ENCODE results near the gene NIPBL. TPM values are rescaled to one million over a fixed set of nuclear protein-coding genes. Genes with fewer than 3 reads are reported as not detected.
A peak's percentile ranks its signal among the peaks of the same experiment; 100 is the strongest.

Gene NIPBL
- total and polyA plus RNA-seq, 8 donors: 8.2 to 100 (median 32.2) TPM

DNA sequence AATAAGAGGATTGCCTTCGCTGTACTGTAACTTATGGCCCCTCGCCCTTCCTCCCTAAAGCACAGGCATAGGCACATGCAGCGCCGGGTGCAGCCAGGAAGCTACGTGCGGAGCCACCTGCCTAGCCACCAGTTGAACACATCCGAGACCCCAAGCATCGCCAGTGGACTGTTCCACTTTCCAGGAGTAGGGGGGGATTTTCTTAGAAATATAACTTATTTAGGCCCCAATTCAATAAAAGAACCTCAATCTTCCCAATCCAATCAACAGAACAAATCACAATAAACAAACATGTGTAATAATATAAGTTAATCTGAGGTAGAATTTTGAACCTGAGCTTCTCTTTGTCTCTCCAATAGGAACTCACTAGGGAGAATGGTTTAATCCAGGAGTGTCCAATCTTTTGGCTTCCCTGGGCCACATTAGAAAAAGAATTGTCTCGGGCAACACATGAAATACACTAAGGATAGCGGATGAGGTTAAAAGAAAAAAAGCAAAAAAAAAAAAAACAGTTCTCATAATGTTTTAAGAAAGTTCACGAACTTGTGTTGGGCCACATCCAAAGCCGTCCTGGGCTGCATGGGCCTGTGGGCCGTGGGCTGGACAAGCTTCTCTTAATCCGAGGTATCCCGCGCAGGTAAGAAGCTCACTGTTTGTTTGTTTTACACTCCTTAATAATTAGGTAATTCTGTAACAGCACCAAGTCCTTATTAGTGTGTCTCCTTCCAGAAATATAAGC, 22.0 kb upstream of the NIPBL start:
- 76 to 85% (median 79%) methylated on average over 16 of the region's 16 CpGs for WGBS, 5 donors
- H3K27me3 ChIP-seq: no peaks in the 10 kb centered on the region

GRCh38 chr5:36855141-36855495, 21.5 kb upstream of the NIPBL start:
- TF ChIP-seq EP300 (IDR thresholded peaks at IDR 0.05): no peak
- TF ChIP-seq, protein P1, sequence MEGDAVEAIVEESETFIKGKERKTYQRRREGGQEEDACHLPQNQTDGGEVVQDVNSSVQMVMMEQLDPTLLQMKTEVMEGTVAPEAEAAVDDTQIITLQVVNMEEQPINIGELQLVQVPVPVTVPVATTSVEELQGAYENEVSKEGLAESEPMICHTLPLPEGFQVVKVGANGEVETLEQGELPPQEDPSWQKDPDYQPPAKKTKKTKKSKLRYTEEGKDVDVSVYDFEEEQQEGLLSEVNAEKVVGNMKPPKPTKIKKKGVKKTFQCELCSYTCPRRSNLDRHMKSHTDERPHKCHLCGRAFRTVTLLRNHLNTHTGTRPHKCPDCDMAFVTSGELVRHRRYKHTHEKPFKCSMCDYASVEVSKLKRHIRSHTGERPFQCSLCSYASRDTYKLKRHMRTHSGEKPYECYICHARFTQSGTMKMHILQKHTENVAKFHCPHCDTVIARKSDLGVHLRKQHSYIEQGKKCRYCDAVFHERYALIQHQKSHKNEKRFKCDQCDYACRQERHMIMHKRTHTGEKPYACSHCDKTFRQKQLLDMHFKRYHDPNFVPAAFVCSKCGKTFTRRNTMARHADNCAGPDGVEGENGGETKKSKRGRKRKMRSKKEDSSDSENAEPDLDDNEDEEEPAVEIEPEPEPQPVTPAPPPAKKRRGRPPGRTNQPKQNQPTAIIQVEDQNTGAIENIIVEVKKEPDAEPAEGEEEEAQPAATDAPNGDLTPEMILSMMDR (IDR thresholded peaks at IDR 0.05): no peak
- TF ChIP-seq POLR2A (IDR thresholded peaks at IDR 0.05): no peak
- TF ChIP-seq POLR2AphosphoS5 (IDR thresholded peaks at IDR 0.05): no peak
- Histone ChIP-seq H3K9me3 (no peaks in the 10 kb centered on the region), H3K27ac (no peak overlapping the region), H3K36me3 (no peaks in the 10 kb centered on the region), H3K27me3 (no peaks in the 10 kb centered on the region), H3K4me3 (no peak overlapping the region), H3K4me1 (no peaks in the 10 kb centered on the region)
- DNase-seq: no peak
- intact Hi-C loops (cut with DNase I; ENCODE audit: low total_unique reads): no loop called here
- 82 to 87% (median 85%) methylated on average over 10 of the region's 10 CpGs for WGBS, 5 donors

More for the DNA sequence above, 22.0 kb upstream of the NIPBL start:
- no peaks in the 10 kb centered on the region for H3K4me1 ChIP-seq
- no peak overlapping the region for H3K27ac ChIP-seq
- H3K4me3 ChIP-seq: no peak overlapping the region
- no peaks in the 10 kb centered on the region for H3K36me3 ChIP-seq
- no peak for DNase-seq
- no peak for TF ChIP-seq POLR2A (IDR thresholded peaks at IDR 0.05)
- no peaks in the 10 kb centered on the region for H3K9me3 ChIP-seq
- intact Hi-C loops (cut with DNase I; ENCODE audit: low total_unique reads): no loop called here

DNA sequence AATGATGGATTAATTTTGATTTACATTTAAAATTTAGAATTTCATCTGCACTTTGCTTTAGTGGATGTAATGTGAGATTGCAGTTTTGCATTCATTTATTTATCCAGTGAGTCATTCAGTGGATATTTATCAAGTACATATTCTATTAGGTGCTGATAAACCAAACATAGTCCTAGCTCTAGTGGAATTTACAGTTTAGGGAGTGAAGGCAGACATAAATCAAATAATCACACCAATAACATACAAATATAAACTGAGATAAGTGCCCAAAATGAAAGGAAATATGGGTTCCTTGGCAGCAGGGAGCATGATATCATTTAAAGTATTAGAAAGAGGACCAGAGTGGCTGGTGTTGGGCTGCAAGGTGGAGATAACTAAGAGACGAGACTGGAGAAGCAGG, 14.7 kb upstream of the NIPBL start:
- WGBS, 5 donors: 44 to 63% (median 51%) methylated on average over 1 of the region's 1 CpG
- no peak for TF ChIP-seq POLR2A (IDR thresholded peaks at IDR 0.05)
- TF ChIP-seq, protein P1 (IDR thresholded peaks at IDR 0.05): no peak
- no peak for TF ChIP-seq EP300 (IDR thresholded peaks at IDR 0.05)
- no peak for TF ChIP-seq POLR2AphosphoS5 (IDR thresholded peaks at IDR 0.05)
- no peak overlapping the region for H3K27ac ChIP-seq
- H3K36me3 ChIP-seq: no peaks in the 10 kb centered on the region
- intact Hi-C loops (cut with DNase I; ENCODE audit: low total_unique reads): loop anchor here (10.0 kb wide), 1 partner anchor 127 kb away; no protein-coding TSS in a partner anchor
- H3K4me3 ChIP-seq: no peak overlapping the region
- H3K4me1 ChIP-seq: peaks cover 0 to 6% (median 0%) of the 10 kb centered on the region in 4 donors
- H3K9me3 ChIP-seq: no peaks in the 10 kb centered on the region
- DNase-seq: no peak
- H3K27me3 ChIP-seq: no peaks in the 10 kb centered on the region

DNA sequence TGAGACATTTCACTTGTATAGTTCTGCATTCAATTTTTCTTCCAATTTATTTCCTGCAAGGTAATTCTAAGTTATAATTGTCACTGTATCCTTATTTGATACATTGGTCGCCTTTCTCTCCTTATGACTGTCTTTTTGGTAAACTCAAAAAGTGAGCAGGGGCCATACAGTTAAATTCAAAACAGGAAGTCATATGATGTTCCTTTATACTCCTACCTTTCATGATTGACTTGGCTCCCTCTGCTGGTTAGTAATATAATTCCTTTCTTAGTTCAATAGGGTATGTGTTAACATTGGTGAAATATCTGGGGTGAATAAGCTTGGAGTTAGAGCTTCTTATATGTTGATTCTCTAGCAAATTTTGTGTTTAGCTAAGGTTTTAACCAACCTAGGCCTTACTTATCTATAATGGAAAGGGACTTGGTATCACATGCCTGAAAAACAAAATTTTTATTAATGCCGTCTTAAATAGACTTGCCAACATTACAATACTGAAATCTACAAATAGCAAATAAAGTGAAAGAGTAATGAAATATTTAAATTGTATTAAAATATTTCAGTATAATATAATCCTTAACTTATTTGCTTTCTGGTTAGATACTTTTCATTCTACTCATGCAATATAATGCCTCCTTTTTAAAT, 6.0 kb upstream of the NIPBL start:
- Histone ChIP-seq H3K4me1 (peaks cover 17 to 49% (median 29%) of the 10 kb centered on the region in 4 donors), H3K9me3 (no peaks in the 10 kb centered on the region), H3K27me3 (no peaks in the 10 kb centered on the region), H3K4me3 (no peak overlapping the region), H3K36me3 (peaks cover 0 to 3% (median 0%) of the 10 kb centered on the region in 4 donors), H3K27ac (no peak overlapping the region)
- 45 to 54% (median 49%) methylated on average over 2 of the region's 2 CpGs for WGBS, 5 donors
- TF ChIP-seq EP300 (IDR thresholded peaks at IDR 0.05) (no peak), POLR2AphosphoS5 (IDR thresholded peaks at IDR 0.05) (no peak)
- TF ChIP-seq, protein P1 (IDR thresholded peaks at IDR 0.05): peak in 5 of 7 experiments; percentile 36 to 72 (median 66)
- intact Hi-C loops (cut with DNase I; ENCODE audit: low total_unique reads): no loop called here
- peak in 1 of 2 donors; percentile 84 for DNase-seq
